B cell (primary cell): Measurements from ENCODE around the gene WWC2. TPM values are rescaled to one million over a fixed set of nuclear protein-coding genes. Genes with fewer than 3 reads are reported as not detected.

Source experiments
- ATAC-seq: fragments of 200-7000 bp; cut with Tn5 transposase; one replicate; pipeline ENCODE4 v1.10.0; 2021; ENCODE audit warnings: low read depth, mild to moderate bottlenecking, moderate number of reproducible peaks, moderate library complexity
- CTCF ChIA-PET: fragments of 350-600 bp; sonication (Branson Sonifier 250); formaldehyde crosslinking; loops from one replicate; lab custom pipeline; 2021; ENCODE audit warnings: antibody characterized with exemption, inconsistent platforms; lab: Charles Lee
- POLR2A ChIA-PET: fragments of 350-600 bp; sonication (Branson Sonifier 250); formaldehyde crosslinking; loops from one replicate; lab custom pipeline; 2021; ENCODE audit warnings: antibody characterized with exemption; lab: Charles Lee
- DNase-seq: peaks from one replicate; pipeline ENCODE4 v3.0.0; 2013
- H2AFZ ChIP-seq: 2 replicates; pipeline ENCODE4 v1.6.1; 2012; ENCODE audit warnings: mild to moderate bottlenecking, low read depth, low read length; ENCODE audit not compliant: insufficient read depth, poor library complexity, severe bottlenecking
- H3K27ac ChIP-seq, 2 donors: 1 replicate in 1 of 2; 2 replicates in 1 of 2; pipeline ENCODE4 v1.5.1; 2012 to 2013; ENCODE audit warnings: low read length in 2 of 2, mild to moderate bottlenecking in 2 of 2, moderate library complexity in 1 of 2
- H3K27me3 ChIP-seq, 4 experiments: fragments of 200-600 bp in 1 of 4; sonication (generic) in 1 of 4; replicated peaks in 1 of 4; 1 replicate in 2 of 4; 2 replicates in 2 of 4; pipeline versions ENCODE4 v1.6.1 to v1.7.0; 2013 to 2016; ENCODE audit warnings: low read length in 3 of 4, mild to moderate bottlenecking in 2 of 4, mixed read lengths in 1 of 4, moderate library complexity in 1 of 4; ENCODE audit not compliant: insufficient read depth in 4 of 4, control insufficient read depth in 3 of 4; ENCODE audit errors: control extremely low read depth in 1 of 4
- H3K36me3 ChIP-seq, 2 experiments: replicated peaks in 1 of 2; 1 replicate in 1 of 2; 2 replicates in 1 of 2; pipeline versions ENCODE4 v1.6.1 to v1.7.1; 2013; ENCODE audit warnings: low read length in 1 of 2; ENCODE audit not compliant: insufficient read depth in 2 of 2, control insufficient read depth in 1 of 2; ENCODE audit errors: control extremely low read depth in 1 of 2, extremely low read depth in 1 of 2
- H3K4me1 ChIP-seq, 2 donors: fragments of 200-600 bp in 1 of 2; sonication (generic) in 1 of 2; 1 replicate in 1 of 2; 2 replicates in 1 of 2; pipeline versions ENCODE4 v1.5.1 to v1.6.1; 2013 to 2017; ENCODE audit warnings: low read length in 2 of 2; ENCODE audit not compliant: control insufficient read depth in 2 of 2, insufficient read depth in 2 of 2
- H3K4me2 ChIP-seq: replicated peaks from 2 replicates; pipeline ENCODE3; 2012; ENCODE audit warnings: mild to moderate bottlenecking, low read depth, low read length; ENCODE audit not compliant: poor library complexity, severe bottlenecking
- H3K4me3 ChIP-seq, 5 experiments: fragments of 200-600 bp in 1 of 5; sonication (generic) in 1 of 5; 1 replicate in 3 of 5; 2 replicates in 2 of 5; pipeline versions ENCODE4 v1.5.1 to v1.7.0; 2011 to 2016; ENCODE audit warnings: low read length in 4 of 5, mild to moderate bottlenecking in 4 of 5, low read depth in 2 of 5, control low read depth in 1 of 5, moderate library complexity in 1 of 5; ENCODE audit not compliant: insufficient read depth in 1 of 5; ENCODE audit errors: control extremely low read depth in 1 of 5, extremely low read depth in 1 of 5
- H3K79me2 ChIP-seq: fragments of 200-600 bp; sonication (generic); one replicate; pipeline ENCODE4 v1.6.0; 2016; ENCODE audit warnings: low read length; ENCODE audit not compliant: control insufficient read depth, insufficient read depth
- H3K9ac ChIP-seq: fragments of 200-600 bp; sonication (generic); 2 replicates; pipeline ENCODE4 v1.6.1; 2017; ENCODE audit warnings: mild to moderate bottlenecking, low read length, moderate library complexity
- H3K9me3 ChIP-seq, 3 donors: one replicate each; pipeline versions ENCODE4 v1.6.1 to v1.7.1; 2013; ENCODE audit warnings: low read length in 2 of 3; ENCODE audit not compliant: control insufficient read depth in 2 of 3, insufficient read depth in 1 of 3; ENCODE audit errors: control extremely low read depth in 1 of 3
- H4K20me1 ChIP-seq: 2 replicates; pipeline ENCODE4 v1.6.0; 2012; ENCODE audit warnings: mild to moderate bottlenecking, low read length; ENCODE audit not compliant: insufficient read depth, control insufficient read depth, poor library complexity, severe bottlenecking
- H3K27ac Mint-ChIP-seq: one replicate; pipeline ENCODE4 v1.8.0; 2021; ENCODE audit warnings: mixed read lengths
- H3K27me3 Mint-ChIP-seq: one replicate; pipeline ENCODE4 v1.8.0; 2021; ENCODE audit warnings: mixed read lengths
- H3K4me1 Mint-ChIP-seq: one replicate; pipeline ENCODE4 v1.8.0; 2021; ENCODE audit warnings: mixed read lengths
- H3K4me3 Mint-ChIP-seq: one replicate; pipeline ENCODE4 v1.8.0; 2021; ENCODE audit warnings: mixed read lengths
- H3K9me3 Mint-ChIP-seq: one replicate; pipeline ENCODE4 v1.8.0; 2022; ENCODE audit warnings: mixed read lengths; ENCODE audit not compliant: insufficient read depth
- EZH2 ChIP-seq: IDR thresholded peaks from 2 replicates; pipeline ENCODE4 v1.6.1; 2012; ENCODE audit warnings: borderline replicate concordance, low read depth, mild to moderate bottlenecking, moderate library complexity, low read length; ENCODE audit not compliant: insufficient read depth, poor library complexity, severe bottlenecking
- WGBS: methylation state at CpG from one replicate; pipeline ENCODE4 v1.1.5; 2013; ENCODE audit warnings: missing lambda C conversion rate; ENCODE audit not compliant: insufficient coverage; 5-methylcytosine and 5-hydroxymethylcytosine counted together
- intact Hi-C: fragments of 100-400 bp; cut with micrococcal nuclease; formaldehyde crosslinking; loops from one replicate; pipeline ENCODE4 v1.10.0; 2022
- polyA plus RNA-seq: library from polyadenylated mRNA; depleted of rRNA; stranded (reverse); fragments of >200 nt; gene quantifications from 2 replicates; pipeline ENCODE4 v1.2.3, GENCODE V29; 2012
- total RNA-seq, 2 donors: library from RNA; stranded (reverse); fragments of 120-200 nt in 1 of 2; gene quantifications; 1 replicate in 1 of 2; 2 replicates in 1 of 2; pipeline versions ENCODE4 v1.2.3 to v1.2.4, GENCODE V29; 2013 to 2022
- TF ChIP-seq, protein P1 (sequence below): fragments of 200-600 bp; IDR thresholded peaks from one replicate; pipeline ENCODE4 v1.8.0; 2022; ENCODE audit warnings: antibody characterized with exemption, mild to moderate bottlenecking

The WWC2 gene
- total and polyA plus RNA-seq, 2 donors (not counting 1 experiment from before 2014, with no cell fraction given), result 0.07 to 0.32 TPM

DNA sequence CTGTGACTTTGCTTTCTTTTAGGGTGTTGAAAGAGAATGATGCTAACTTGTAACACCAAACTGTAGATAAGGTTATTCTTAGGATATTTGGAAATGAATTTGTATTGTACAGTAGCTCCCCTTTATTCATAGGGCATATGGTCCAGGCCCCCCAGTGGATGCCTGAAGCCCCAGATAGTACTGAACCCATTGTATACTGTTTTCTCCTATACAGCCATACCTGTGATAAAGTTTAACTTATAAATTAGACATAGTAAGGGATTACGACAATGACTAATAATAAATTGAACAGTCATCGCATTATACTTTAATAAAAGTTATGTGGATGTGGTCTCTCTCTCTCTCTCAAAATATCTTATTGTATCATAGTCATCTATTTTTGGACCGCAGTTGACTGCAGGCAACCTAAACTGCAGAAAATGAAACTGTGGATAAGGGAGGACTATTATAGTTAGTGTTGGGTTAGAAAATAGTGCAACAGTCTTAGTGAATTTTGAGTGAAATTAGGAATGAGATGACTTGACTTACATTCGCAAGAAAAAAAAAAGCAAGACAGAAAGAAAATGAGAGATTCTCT is 115.9 kb downstream of the WWC2 start:
- Histone ChIP-seq H3K9ac (no peak overlapping the region), H3K4me1 (no peaks in the 10 kb centered on the region), H2AFZ (no peak overlapping the region), H3K9me3 (no peaks in the 10 kb centered on the region), H3K27ac (no peak overlapping the region), H3K36me3 (no peaks in the 10 kb centered on the region), H4K20me1 (no peaks in the 10 kb centered on the region), H3K4me3 (no peak overlapping the region), H3K4me2 (no peak overlapping the region), H3K79me2 (no peaks in the 10 kb centered on the region), H3K27me3 (no peaks in the 10 kb centered on the region)
- DNase-seq (no peak), ATAC-seq (no peak)
- H3K27ac Mint-ChIP-seq, result no peak overlapping the region
- POLR2A ChIA-PET, result no interaction called here
- no peak overlapping the region for H3K4me3 Mint-ChIP-seq
- peaks cover 4% of the 10 kb centered on the region for H3K27me3 Mint-ChIP-seq
- H3K9me3 Mint-ChIP-seq, result no peaks in the 10 kb centered on the region
- CTCF ChIA-PET, result no interaction called here
- no CpG with 5 or more reads among the region's 4 CpGs for WGBS
- H3K4me1 Mint-ChIP-seq, result no peaks in the 10 kb centered on the region
- intact Hi-C loops, result no loop called here
- TF ChIP-seq, protein P1, sequence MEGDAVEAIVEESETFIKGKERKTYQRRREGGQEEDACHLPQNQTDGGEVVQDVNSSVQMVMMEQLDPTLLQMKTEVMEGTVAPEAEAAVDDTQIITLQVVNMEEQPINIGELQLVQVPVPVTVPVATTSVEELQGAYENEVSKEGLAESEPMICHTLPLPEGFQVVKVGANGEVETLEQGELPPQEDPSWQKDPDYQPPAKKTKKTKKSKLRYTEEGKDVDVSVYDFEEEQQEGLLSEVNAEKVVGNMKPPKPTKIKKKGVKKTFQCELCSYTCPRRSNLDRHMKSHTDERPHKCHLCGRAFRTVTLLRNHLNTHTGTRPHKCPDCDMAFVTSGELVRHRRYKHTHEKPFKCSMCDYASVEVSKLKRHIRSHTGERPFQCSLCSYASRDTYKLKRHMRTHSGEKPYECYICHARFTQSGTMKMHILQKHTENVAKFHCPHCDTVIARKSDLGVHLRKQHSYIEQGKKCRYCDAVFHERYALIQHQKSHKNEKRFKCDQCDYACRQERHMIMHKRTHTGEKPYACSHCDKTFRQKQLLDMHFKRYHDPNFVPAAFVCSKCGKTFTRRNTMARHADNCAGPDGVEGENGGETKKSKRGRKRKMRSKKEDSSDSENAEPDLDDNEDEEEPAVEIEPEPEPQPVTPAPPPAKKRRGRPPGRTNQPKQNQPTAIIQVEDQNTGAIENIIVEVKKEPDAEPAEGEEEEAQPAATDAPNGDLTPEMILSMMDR, result no peak
- no peak for TF ChIP-seq EZH2

DNA sequence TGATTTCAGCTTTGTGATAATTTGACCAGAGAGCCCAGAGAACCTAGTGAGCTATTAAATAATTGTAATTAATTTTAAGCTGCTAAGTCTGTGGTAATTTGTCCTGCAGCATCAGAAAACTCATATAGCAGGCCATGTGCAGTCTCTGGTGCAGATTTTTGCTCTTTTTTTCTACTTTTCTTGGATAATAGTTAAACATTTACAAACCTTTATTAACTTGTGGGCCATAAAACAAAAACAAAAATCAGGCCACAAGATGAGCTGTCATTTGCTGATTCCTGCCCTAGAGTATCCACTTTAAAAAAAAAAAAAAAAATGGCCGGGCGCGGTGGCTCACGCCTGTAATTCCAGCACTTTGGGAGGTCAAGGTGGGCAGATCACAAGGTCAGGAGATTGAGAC is 121.2 kb downstream of the WWC2 start:
- no peaks in the 10 kb centered on the region for H3K36me3 ChIP-seq
- intact Hi-C loops, result no loop called here
- CTCF ChIA-PET, result no interaction called here
- no peak for ATAC-seq
- H4K20me1 ChIP-seq, result no peaks in the 10 kb centered on the region
- H2AFZ ChIP-seq, result no peak overlapping the region
- Mint-ChIP-seq H3K4me3 (no peak overlapping the region), H3K4me1 (no peaks in the 10 kb centered on the region), H3K27me3 (no peaks in the 10 kb centered on the region), H3K27ac (no peak overlapping the region), H3K9me3 (no peaks in the 10 kb centered on the region)
- no peaks in the 10 kb centered on the region for H3K9me3 ChIP-seq
- H3K4me3 ChIP-seq, result no peak overlapping the region
- no peaks in the 10 kb centered on the region for H3K4me1 ChIP-seq
- no CpG with 5 or more reads among the region's 4 CpGs for WGBS
- POLR2A ChIA-PET, result no interaction called here
- no peaks in the 10 kb centered on the region for H3K79me2 ChIP-seq
- H3K9ac ChIP-seq, result no peak overlapping the region
- TF ChIP-seq, protein P1, result no peak
- no peak for TF ChIP-seq EZH2
- H3K27me3 ChIP-seq, result no peaks in the 10 kb centered on the region
- no peak for DNase-seq
- no peak overlapping the region for H3K4me2 ChIP-seq
- no peak overlapping the region for H3K27ac ChIP-seq
